Liver (tissue), 3 donors: ENCODE results near the gene SLC2A10.

Experiments used
- EGR1 ChIP-seq, 2 donors: IDR thresholded peaks; 2 replicates each; pipeline ENCODE4 v1.6.1; 2016 to 2018; ENCODE audit warnings: antibody characterized with exemption in 2 of 2, low read depth in 2 of 2
- FOXA1 ChIP-seq: IDR thresholded peaks from 2 replicates; pipeline ENCODE4 v1.6.1; 2016; ENCODE audit warnings: antibody characterized with exemption
- FOXA2 ChIP-seq: IDR thresholded peaks from 2 replicates; pipeline ENCODE4 v1.6.1; 2016; ENCODE audit warnings: antibody characterized with exemption
- GABPA ChIP-seq, 2 donors: IDR thresholded peaks in 1 of 2; conservative IDR thresholded peaks in 1 of 2; 2 replicates each; pipeline ENCODE4 v1.6.1; 2016; ENCODE audit warnings: antibody characterized with exemption in 2 of 2, mild to moderate bottlenecking in 1 of 2, moderate library complexity in 1 of 2
- JUND ChIP-seq, 2 donors: IDR thresholded peaks; 2 replicates each; pipeline ENCODE4 v1.6.1; 2016; ENCODE audit warnings: antibody characterized with exemption in 2 of 2
- RAD21 ChIP-seq, 2 donors: IDR thresholded peaks; 2 replicates each; pipeline ENCODE4 v1.6.1; 2016; ENCODE audit warnings: antibody characterized with exemption in 2 of 2, mild to moderate bottlenecking in 2 of 2
- RXRA ChIP-seq, 2 donors: IDR thresholded peaks; 2 replicates each; pipeline ENCODE4 v1.6.1; 2017 to 2018; ENCODE audit warnings: antibody characterized with exemption in 2 of 2, mild to moderate bottlenecking in 1 of 2
- TAF1 ChIP-seq: conservative IDR thresholded peaks from 2 replicates; pipeline ENCODE4 v1.6.1; 2016; ENCODE audit warnings: antibody characterized with exemption, mild to moderate bottlenecking
- YY1 ChIP-seq: IDR thresholded peaks from 2 replicates; pipeline ENCODE4 v1.6.1; 2016; ENCODE audit warnings: antibody characterized with exemption, mild to moderate bottlenecking
- TF ChIP-seq, protein P1 (sequence below): fragments of 150-350 bp; IDR thresholded peaks from 2 replicates; pipeline ENCODE4 v1.5.1; 2017; ENCODE audit warnings: improper control_type of control experiment, low read depth, low read length; ENCODE audit not compliant: missing input control
- TF ChIP-seq, protein P2 (sequence below): IDR thresholded peaks from 2 replicates; pipeline ENCODE4 v1.6.1; 2016; ENCODE audit warnings: antibody characterized with exemption, mild to moderate bottlenecking
- TF ChIP-seq, protein P3 (sequence below): IDR thresholded peaks from 2 replicates; pipeline ENCODE4 v1.6.1; 2016; ENCODE audit warnings: antibody characterized with exemption
- TF ChIP-seq, protein P4 (sequence below): IDR thresholded peaks from 2 replicates; pipeline ENCODE4 v1.6.1; 2016; ENCODE audit warnings: antibody characterized with exemption
- TF ChIP-seq, protein P5 (sequence below): IDR thresholded peaks from 2 replicates; pipeline ENCODE4 v1.6.1; 2016; ENCODE audit warnings: antibody characterized with exemption
- donor health status: healthy.
- donor health status: healthy.

DNA sequence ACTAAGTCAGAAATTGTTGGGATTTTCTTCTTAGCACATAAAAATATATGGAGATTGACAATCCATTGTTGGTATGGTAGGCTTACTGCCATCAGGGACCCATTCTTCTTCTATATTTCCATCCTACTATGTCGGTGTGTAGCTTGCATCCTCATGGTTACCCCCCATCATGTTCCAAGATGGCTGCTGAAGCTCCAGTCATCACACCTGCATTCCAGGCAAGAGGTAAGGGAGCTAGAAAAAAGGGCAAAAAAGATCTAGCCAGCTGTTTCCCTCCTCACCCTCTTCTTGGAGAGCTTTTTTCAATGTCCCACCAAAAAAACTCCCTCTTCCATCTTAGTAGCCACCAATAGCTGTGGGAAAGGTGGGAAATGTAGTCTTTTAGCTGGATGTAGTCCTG lies 13.6 kb downstream of the SLC2A10 start:
- TF ChIP-seq, protein P1, sequence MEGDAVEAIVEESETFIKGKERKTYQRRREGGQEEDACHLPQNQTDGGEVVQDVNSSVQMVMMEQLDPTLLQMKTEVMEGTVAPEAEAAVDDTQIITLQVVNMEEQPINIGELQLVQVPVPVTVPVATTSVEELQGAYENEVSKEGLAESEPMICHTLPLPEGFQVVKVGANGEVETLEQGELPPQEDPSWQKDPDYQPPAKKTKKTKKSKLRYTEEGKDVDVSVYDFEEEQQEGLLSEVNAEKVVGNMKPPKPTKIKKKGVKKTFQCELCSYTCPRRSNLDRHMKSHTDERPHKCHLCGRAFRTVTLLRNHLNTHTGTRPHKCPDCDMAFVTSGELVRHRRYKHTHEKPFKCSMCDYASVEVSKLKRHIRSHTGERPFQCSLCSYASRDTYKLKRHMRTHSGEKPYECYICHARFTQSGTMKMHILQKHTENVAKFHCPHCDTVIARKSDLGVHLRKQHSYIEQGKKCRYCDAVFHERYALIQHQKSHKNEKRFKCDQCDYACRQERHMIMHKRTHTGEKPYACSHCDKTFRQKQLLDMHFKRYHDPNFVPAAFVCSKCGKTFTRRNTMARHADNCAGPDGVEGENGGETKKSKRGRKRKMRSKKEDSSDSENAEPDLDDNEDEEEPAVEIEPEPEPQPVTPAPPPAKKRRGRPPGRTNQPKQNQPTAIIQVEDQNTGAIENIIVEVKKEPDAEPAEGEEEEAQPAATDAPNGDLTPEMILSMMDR: no peak
- TF ChIP-seq, protein P2, sequence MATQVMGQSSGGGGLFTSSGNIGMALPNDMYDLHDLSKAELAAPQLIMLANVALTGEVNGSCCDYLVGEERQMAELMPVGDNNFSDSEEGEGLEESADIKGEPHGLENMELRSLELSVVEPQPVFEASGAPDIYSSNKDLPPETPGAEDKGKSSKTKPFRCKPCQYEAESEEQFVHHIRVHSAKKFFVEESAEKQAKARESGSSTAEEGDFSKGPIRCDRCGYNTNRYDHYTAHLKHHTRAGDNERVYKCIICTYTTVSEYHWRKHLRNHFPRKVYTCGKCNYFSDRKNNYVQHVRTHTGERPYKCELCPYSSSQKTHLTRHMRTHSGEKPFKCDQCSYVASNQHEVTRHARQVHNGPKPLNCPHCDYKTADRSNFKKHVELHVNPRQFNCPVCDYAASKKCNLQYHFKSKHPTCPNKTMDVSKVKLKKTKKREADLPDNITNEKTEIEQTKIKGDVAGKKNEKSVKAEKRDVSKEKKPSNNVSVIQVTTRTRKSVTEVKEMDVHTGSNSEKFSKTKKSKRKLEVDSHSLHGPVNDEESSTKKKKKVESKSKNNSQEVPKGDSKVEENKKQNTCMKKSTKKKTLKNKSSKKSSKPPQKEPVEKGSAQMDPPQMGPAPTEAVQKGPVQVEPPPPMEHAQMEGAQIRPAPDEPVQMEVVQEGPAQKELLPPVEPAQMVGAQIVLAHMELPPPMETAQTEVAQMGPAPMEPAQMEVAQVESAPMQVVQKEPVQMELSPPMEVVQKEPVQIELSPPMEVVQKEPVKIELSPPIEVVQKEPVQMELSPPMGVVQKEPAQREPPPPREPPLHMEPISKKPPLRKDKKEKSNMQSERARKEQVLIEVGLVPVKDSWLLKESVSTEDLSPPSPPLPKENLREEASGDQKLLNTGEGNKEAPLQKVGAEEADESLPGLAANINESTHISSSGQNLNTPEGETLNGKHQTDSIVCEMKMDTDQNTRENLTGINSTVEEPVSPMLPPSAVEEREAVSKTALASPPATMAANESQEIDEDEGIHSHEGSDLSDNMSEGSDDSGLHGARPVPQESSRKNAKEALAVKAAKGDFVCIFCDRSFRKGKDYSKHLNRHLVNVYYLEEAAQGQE: no peak
- TF ChIP-seq TAF1 (no peak), JUND (IDR thresholded peaks at IDR 0.05) (no peak), YY1 (no peak), RAD21 (IDR thresholded peaks at IDR 0.05) (no peak), RXRA (IDR thresholded peaks at IDR 0.05) (no peak), GABPA (IDR thresholded peaks at IDR 0.05 in 1 of 2, conservative IDR thresholded peaks at IDR 0.05 in 1 of 2) (no peak), FOXA1 (no peak), FOXA2 (no peak), EGR1 (IDR thresholded peaks at IDR 0.05; ENCODE audit: low read depth in 2 of 2) (no peak)
- TF ChIP-seq, protein P3, sequence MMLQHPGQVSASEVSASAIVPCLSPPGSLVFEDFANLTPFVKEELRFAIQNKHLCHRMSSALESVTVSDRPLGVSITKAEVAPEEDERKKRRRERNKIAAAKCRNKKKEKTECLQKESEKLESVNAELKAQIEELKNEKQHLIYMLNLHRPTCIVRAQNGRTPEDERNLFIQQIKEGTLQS: no peak
- TF ChIP-seq, protein P4, sequence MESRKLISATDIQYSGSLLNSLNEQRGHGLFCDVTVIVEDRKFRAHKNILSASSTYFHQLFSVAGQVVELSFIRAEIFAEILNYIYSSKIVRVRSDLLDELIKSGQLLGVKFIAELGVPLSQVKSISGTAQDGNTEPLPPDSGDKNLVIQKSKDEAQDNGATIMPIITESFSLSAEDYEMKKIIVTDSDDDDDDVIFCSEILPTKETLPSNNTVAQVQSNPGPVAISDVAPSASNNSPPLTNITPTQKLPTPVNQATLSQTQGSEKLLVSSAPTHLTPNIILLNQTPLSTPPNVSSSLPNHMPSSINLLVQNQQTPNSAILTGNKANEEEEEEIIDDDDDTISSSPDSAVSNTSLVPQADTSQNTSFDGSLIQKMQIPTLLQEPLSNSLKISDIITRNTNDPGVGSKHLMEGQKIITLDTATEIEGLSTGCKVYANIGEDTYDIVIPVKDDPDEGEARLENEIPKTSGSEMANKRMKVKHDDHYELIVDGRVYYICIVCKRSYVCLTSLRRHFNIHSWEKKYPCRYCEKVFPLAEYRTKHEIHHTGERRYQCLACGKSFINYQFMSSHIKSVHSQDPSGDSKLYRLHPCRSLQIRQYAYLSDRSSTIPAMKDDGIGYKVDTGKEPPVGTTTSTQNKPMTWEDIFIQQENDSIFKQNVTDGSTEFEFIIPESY: no peak
- TF ChIP-seq, protein P5, sequence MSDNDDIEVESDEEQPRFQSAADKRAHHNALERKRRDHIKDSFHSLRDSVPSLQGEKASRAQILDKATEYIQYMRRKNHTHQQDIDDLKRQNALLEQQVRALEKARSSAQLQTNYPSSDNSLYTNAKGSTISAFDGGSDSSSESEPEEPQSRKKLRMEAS: no peak
